CD4-positive, alpha-beta T cell treated with Interleukin-1 beta for 1 hour (primary cell): Measurements from ENCODE around the gene TMEM271.
"Not testable (repeated sequence)": the region's sequence is repeated elsewhere in the genome, so short reads cannot be mapped to it uniquely, and the experiment has no call there.

Experiments used
- DNase-seq, 2 donors: peaks; one replicate each; pipeline ENCODE4 v3.0.0-alpha.2; 2020 to 2022

TMEM271 gene

DNA sequence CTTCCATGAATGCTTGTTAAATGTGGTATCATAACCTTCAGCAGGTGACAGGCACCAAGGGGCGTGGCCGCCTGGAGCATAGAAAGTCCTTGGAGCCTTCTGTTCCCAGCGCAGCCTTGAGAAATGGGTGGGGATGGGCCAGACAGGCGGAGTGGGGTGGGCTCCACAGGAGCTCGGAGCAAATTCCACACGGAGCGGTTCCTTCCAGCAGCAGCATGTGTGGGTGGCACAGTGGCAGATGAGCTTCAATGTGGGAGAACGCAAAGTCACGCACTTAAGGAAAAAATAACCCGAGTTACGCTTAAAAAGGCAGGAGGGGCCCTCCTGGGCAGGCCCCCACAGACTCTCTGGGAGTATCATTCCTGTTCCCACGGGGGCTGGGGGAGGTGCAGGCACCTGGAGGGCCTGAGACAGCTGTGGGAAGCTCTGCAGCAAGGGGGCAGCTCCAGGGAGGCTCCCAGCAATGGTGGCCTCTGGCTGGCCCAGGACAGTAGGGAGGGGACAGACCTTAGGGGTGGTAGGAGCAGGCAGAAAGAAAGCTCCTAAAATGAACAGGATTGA is 15.3 kb downstream of the TMEM271 start:
- DNase-seq, result no peak

DNA sequence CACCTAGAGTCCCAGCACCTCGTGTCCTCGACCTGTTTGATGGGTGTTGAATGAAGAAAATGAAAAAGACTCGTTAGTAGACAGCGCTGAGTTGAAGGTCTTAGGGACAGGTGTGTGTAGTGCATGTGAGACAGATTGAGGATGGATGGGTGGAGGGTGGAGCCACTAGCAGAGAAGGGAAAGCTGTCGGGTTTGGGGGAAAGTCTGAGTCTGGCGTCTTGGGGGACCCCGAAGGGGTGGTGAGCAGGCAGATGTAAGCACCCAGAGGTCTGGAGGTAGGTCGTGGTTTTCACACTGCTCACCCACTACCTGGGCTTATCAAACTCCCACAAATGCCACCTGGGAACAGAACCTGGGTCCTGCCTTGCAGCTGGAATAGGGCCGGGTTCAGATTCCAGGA is 16.0 kb downstream of the TMEM271 start:
- no peak for DNase-seq

DNA sequence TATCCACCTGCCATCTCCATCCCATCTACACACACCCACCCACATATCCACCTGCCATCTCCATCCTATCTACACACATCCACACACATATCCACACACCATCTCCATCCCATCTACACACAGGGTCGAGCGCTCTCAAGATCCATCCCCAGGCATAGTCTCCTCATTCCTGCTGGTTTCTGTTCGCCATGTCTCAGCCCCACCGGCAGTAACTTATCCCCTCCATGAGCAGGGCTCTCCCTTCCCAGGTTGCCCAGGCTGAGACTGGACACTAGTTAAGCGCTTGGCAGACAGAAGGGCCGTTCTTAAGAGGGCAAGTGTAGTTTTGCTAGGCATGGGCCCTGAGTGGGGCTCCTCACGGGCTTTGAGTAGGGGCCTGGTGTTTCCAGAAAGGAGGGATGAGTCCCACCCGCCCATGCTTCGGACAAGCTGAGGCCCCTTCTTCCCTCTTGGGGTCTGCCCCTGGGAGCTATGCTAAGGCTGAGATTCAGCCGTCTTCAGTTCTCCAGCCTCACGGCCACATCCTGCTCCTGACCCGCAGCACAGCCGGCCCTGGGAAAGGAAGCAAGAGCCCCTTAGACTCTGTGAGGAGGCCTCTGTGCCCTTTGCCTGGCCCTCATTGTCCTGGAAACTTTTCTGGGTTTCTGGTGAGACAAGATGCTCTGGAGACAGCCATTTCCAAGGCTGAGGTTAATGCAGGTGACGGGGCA is 20.4 kb downstream of the TMEM271 start:
- DNase-seq, result no peak

DNA sequence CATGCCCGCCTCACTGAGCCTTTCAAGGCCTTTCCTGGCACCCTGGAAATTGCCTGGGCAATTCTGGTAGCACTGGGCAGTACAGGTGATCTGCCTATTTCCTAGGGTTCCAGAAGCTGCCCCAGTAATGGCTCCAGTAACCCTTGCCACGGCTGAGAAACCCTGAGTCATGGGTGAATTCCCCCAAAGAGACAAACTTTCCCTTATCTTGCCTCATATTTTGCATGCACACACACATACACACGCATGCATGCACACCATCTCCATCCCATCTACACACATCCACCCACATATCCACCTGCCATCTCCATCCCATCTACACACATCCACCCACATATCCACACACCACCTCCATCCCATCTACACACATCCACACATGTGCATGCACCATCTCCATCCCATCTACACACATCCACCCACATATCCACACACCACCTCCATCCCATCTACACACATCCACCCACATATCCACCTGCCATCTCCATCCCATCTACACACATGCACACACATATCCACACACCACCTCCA is 21.2 kb downstream of the TMEM271 start:
- not testable (repeated sequence) for DNase-seq

DNA sequence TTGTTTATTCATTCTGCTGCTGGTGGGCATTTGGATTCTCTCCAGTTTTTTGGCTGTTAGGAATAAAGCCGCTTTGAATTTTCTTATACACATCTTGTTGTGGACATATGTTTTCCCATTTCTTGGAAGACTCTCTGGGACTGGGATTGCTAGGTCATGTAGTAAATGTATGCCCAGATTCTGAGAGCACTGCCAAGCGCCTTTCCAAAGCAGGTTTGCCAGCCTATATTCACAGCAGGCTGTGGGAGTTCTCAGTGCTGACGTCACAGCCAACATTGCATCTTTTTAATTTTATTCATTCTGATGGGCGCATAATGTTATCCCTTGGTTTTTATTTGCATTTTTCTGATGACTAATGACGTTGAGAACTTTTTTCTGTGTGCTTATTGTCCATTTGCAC is 24.1 kb downstream of the TMEM271 start:
- no peak for DNase-seq

DNA sequence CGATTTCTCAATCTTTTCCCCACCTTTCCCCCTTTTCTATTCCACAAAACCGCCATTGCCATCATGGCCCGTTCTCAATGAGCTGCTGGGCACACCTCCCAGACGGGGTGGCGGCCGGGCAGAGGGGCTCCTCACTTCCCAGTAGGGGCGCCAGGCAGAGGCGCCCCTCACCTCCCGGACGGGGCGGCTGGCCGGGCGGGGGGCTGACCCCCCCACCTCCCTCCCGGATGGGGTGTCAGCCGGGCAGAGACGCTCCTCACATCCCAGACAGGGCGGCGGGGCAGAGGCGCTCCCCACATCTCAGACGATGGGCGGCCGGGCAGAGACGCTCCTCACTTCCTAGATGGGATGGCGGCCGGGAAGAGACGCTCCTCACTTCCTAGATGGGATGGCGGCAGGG is 25.8 kb downstream of the TMEM271 start:
- DNase-seq, result not testable (repeated sequence)

DNA sequence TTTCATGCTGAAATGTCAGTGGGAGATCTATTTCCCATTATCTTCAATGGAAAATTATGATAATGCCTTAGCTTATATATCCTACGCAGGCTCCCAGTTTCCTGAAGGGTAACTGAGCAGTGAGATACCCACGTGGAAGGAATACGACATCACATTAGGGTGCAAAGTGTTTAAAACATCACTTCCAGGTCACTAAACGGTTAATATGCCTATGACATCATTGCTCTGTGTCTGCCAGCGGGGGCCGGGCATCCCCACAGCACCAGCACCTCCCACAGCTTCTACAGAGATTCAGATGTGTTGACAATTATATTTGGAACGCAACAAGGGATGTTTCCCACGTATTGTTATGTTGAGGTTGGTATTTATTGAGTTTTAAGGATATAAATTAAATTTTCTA is 27.1 kb downstream of the TMEM271 start:
- no peak for DNase-seq

DNA sequence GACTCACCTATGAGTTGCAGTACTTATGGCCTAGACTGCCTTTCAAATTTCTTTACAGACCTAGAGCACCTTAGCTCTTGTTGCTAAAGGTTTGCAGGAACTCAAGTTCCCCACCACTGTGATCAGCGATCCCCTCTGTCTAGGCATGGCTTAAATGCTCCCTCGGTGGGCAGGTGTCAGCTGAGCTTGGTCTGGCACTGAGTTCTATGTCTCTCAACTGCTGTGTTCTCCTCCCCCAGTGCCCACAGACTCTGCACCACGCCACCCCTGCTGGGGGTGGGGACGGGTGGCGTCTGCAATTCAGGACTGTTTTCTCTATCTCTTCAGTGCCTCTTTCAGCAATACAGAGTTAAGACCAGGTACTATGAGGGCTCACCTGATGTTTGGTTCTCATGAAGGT is 30.5 kb downstream of the TMEM271 start:
- DNase-seq, result no peak

DNA sequence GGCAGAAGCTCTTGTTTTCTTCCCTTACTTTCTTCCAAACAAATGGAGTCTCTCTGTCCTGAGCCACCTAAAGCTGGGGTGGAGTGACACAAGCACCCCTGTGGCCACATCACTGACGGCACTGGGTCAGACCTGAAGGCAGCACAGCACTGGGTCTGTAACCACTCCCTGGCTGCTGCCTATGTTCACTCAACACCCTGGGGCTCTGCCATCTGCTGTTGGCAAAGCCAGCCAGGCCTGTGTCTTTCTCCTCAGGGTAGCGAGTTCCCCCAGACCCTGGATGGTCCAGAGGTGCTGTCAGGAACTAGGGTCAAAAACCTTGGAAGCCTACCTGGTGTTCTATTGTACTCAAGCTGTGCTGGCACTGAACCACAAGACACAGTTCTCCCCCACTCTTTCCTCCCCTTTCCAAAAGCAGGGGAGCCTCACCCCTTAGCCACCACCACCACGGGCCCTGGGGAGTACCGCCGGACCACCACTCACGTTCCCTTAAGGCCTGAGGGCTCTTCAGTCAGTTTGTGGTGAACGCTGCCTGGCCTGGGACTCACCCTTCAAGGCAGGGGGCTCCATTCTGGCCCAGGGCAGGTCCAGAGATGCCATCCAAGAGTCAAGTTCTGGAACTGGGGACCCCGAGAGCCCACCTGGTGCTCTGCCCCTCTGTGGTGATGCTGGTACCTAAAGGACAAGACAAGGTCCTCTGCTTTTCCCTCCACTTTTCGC is 31.5 kb downstream of the TMEM271 start:
- DNase-seq, result no peak

DNA sequence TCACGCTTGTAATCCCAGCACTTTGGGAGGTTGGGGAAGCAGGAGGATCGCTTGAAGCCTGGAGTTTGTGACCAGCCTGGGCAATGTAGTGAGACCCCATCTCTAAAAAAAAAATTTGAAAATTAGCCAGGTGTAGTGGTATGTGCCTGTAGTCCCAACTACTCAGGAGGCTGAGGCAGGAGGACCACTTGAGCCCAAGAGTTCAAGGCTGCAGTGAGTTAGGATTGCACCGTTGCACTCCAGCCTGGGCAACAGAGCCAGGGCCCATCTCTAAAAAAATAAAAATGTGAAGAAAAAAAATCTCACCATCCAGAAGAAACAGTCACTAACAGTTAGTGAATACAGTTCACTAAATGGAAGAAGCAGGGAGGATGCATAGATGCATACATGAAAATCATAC is 34.8 kb downstream of the TMEM271 start:
- DNase-seq, result no peak

DNA sequence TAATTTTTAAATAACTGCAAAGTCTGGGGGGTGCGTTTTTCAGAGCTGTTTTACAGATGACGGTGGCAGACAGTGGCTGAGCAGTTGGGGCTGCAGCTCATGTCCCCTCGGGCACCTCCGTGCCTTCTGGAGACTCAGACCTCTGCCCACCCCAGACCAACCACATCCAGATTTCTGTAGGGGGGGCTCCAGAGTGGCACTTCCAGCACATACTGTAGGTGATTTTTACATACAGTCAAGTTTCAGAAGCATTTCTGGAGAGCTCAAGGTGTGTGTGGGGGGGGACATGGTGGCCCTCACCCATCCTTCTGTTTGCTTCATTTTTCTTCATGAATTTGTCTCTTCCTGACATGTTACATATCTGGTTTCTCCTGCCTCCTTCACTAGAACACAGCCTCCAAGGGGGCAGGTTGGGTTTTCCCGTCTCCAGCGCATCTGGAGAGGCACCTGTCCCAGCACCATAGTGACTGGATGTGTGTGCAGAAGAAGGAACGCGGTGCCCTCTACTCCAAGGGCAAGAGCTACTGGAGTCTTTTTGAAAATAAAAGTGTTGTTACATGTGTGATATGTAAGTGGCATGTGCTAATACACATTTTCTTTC is 37.5 kb downstream of the TMEM271 start:
- DNase-seq, result no peak

DNA sequence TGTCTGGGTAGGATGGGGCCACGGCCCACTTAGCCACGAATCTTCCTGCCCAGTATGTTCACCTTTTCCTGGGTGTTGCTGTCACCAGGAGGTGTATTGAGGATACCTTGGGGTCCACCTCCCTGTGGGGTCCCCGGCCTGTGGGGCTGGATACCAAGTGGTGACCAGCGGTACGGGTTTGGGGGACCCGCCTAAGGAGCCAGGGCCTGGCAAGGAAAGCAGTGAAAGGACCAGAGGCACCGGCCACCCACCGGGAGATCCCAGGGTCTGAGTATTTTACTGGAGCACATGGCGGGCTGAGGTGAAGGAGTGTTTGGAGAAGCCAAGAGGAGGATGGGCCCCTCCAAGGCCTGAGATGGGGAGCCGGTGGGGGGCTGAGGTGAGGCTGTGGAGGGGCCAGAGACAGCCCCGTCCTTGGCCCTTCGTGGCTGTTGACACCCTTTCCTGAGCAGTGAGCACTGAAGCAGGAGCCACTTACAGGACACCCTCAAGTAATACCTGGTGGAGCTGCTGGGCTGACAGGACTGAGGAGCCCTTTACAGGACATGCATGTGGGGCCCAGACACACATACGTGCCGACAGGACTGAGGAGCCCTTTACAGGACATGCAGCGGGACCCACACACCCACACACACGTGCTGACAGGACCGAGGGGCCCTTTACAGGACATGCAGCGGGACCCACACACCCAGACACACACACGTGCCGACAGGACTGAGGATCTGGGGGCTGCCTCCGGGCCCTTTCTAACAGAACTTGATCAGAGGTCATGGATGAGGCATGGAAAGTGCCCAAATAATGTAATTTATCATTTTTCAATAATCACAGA is 38.4 kb downstream of the TMEM271 start:
- DNase-seq, result no peak

DNA sequence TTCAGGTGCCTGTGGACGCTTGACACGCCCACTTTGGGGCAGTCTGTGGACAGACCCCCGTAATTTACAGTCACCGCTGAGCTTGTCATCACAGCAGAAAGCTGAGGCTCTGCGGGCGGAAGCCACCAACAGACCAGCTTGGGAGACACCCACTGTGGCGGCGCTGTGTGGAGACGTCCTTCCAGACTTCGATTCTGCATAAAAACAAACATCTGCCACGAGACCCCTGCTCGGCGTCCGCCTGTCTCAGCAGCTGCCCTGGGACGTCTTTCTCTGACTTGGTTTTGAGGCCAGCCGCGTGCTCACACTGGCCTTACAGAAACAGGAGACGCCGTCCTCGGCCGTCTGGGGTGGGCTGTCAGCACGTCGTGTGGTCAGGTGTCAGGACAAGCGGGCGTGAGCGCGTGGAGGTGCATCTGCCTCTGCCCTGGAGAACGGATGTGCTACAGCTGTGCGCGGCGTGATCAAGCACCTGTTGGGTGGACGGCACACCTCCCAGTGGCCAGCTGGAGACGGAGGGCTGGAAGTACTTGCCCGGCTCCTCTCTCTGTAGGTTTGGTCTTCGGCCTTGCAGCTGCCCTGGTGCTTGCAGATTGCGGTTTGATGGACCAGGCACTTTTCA is 39.6 kb downstream of the TMEM271 start:
- DNase-seq, result no peak

DNA sequence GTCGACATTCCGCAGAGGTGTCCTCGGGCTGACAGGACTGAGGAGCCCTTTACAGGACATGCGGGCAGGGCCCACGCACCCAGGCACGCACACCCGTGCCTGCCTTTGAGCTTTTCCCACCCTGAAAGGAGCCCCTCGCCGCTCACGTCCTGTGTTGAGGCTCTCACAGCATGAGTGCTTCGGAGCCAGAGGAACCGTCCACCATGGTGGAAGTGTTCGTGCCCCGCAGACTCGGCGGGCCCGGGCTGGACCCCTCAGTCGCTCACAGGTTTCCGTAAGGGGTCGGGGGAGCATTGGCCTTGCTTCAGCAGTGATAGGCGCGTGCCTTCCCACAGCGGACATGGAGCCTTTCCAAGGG is 40.2 kb downstream of the TMEM271 start:
- no peak for DNase-seq

DNA sequence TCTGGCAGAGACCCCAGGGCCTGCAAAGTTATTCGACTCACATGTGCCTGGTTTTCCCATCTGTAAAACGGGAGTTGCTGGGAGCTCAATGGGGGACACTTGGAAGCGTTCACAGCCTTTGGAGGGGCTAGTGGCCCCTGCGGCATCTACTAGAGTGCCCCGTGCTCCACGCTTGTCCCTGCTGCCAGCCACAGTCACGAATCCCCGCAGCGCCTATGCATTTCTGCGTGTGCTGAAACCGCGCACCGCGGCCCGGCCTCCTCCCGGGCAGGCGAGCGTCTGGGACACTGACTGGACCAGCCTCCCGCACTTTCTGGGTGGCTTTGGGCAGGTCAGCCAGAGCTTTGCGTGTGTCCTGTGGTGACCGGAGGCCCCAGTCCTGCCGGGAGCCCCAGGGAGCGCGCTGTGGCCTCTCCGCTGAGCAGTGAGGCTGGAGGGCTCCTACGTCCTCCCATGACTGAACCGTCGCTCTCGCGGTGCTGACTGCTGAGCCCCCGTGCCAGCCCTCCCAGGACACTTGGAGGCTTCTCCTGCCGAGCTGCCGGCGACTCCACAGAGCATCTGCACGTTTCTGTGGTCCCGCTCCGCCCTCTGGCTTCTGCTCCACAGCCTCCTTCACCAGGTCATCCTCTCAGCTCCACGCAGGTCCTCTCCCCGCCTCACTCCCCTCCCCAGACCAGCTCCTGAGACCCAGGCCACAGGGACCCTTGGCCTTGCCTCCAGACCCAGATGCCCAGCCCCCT is 40.7 kb downstream of the TMEM271 start:
- no peak for DNase-seq

DNA sequence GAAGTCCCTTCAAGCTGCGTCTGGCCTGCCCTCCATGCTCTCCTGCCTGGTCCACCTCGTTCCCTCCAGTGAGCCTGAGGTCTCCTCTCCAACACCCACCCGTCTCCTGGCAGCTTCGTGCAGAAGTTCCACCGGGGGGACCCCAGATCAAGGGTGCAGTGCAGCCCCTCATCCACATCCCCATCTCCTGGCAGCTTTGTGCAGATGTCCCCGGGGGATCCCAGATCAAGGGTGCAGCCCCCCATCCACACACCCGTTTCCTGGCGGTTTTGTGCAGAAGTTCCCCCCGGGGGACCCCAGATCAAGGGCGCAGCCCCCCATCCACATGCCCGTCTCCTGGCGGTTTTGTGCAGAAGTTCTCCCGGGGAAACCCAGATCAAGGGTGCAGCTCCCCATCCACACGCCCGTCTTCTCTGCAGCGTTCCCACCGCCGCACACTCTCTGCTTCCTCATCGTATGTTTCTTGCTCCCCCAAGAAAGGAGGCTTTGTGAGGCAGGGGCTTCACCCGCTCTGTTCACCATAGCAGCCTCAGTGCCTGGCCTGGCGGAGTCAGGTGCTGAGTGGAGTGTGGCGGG is 41.4 kb downstream of the TMEM271 start:
- no peak for DNase-seq

DNA sequence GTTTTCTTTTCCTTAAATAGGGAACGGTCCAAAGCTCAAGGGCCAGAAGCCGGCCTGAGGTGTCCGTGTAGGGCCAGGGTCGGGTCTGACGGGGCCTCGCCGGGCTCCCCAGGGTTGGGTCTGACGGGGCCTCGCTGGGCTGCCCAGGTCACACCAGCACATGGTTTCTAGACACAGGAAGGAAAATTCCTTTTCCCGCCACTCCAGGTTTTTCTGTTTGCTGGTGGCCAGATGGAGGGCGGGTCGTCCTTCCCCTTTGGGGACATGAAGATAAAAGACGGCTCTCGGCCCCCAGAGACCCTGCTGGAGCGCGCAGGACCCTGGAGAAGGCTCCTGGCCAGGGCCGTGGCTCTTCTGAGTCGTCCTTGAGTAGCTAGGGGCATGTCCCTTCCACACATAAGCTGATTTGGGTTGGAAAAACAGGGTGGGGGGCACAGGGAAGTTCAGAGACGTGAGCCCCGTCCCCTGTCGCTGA is 42.0 kb downstream of the TMEM271 start:
- no peak for DNase-seq

DNA sequence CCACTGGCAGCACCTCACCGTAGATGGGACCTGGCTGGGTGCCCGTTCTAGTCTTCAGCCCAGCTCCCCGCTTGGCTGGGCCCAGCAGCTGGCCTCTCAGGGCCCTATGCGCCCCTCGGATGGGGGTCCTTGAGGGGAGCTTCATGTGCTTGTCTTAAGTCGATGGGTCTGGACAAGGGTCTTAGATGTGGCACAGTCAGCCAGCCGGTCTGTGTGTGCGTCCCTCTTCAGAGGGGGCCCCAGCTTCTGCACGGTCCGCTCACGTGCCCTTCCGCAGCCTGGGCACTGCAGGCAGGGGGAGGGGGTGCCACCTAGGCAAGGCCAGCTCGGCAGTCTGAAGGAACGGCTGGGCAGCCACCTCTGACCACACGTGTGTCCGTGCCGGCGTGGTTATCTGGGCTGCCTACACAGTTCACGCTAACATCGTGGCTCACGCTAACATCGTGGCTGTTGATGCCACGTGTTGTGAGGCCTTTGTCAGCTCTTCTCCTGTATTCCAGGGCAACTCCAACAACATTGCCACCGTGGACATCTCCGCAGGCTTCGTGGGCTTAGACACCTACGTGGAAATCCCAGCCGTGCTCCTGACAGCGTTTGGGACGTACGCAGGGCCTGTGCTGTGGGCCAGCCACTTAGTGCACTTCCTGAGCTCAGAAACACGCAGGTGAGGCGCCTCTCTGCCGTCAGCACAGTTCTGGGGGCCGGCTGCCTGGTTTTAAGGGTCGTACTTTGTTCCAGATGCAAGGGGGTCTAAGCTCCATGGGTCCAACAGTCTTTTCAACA is 42.6 kb downstream of the TMEM271 start:
- DNase-seq, result no peak

DNA sequence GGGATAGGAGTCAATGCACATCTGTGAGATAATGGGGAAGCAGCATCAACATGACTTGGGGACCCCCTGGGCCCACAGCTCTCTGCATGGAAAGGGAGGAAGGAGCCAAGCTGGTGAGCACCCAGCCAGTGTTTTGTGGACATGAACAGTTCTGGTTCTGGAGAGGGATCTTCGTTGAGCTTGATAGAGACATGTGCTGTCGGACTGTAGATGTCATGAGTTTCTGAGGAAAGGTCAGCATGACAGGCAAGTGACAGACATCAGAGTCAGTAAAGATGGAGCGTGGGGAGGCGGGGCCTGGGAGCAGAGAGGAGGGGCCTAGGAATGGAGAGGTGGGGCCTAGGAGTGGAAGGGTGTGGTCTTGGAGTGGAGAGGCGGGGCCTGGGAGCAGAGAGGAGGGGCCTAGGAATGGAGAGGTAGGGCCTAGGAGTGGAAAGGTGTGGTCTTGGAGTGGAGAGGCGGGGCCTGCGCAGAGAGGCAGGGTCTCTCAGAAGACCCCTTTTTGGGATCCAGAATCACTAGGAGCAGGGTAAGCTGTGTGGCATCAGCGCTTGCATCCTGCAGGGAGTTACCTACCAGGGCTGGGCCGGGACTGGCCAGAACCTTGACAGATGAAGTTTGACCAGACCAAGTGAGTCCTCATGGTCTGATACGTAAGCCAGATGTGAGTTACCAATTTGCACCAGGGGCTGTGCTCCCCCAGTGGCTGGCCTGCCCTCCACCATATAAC is 43.3 kb downstream of the TMEM271 start:
- no peak for DNase-seq
